ENCODE data around the gene DLG2.

- TF ChIP-seq POLR2A (IDR thresholded peaks at IDR 0.05), result no peak
- TF ChIP-seq, protein P1, sequence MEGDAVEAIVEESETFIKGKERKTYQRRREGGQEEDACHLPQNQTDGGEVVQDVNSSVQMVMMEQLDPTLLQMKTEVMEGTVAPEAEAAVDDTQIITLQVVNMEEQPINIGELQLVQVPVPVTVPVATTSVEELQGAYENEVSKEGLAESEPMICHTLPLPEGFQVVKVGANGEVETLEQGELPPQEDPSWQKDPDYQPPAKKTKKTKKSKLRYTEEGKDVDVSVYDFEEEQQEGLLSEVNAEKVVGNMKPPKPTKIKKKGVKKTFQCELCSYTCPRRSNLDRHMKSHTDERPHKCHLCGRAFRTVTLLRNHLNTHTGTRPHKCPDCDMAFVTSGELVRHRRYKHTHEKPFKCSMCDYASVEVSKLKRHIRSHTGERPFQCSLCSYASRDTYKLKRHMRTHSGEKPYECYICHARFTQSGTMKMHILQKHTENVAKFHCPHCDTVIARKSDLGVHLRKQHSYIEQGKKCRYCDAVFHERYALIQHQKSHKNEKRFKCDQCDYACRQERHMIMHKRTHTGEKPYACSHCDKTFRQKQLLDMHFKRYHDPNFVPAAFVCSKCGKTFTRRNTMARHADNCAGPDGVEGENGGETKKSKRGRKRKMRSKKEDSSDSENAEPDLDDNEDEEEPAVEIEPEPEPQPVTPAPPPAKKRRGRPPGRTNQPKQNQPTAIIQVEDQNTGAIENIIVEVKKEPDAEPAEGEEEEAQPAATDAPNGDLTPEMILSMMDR (IDR thresholded peaks at IDR 0.05), result no peak
These were observed 1607.5 kb downstream of the DLG2 start for GRCh38 chr11:84019571-84020194.
